PFSK-1 (cell line): ENCODE measurements around the gene GALNT4.

Source experiments
- FOXP2 ChIP-seq: optimal IDR thresholded peaks from 2 replicates; pipeline ENCODE3; 2011; ENCODE audit warnings: borderline replicate concordance, control low read depth, inconsistent platforms; ENCODE audit not compliant: insufficient read depth; ENCODE audit errors: extremely low read length, extremely low read depth
- POLR2AphosphoS5 ChIP-seq: IDR thresholded peaks from 2 replicates; pipeline ENCODE4 v1.6.1; 2012; ENCODE audit warnings: low read depth, mild to moderate bottlenecking, control low read depth, low read length, moderate library complexity
- SIN3A ChIP-seq: IDR thresholded peaks from 2 replicates; pipeline ENCODE4 v1.6.1; 2012; ENCODE audit warnings: mild to moderate bottlenecking, low read length, moderate library complexity, borderline replicate concordance; ENCODE audit not compliant: insufficient read depth
- TAF1 ChIP-seq: IDR thresholded peaks from 2 replicates; pipeline ENCODE4 v1.6.1; 2012; ENCODE audit warnings: low read length, control low read depth, borderline replicate concordance; ENCODE audit not compliant: insufficient read depth
- TF ChIP-seq, protein P1 (sequence below), 2 experiments: IDR thresholded peaks; 2 replicates each; pipeline versions ENCODE4 v1.6.1 to v1.8.0; 2011 to 2012; ENCODE audit warnings: low read depth in 2 of 2, low read length in 2 of 2, control low read depth in 1 of 2, inconsistent platforms in 1 of 2, mild to moderate bottlenecking in 1 of 2, moderate library complexity in 1 of 2; ENCODE audit not compliant: insufficient read depth in 1 of 2

GALNT4 gene

DNA sequence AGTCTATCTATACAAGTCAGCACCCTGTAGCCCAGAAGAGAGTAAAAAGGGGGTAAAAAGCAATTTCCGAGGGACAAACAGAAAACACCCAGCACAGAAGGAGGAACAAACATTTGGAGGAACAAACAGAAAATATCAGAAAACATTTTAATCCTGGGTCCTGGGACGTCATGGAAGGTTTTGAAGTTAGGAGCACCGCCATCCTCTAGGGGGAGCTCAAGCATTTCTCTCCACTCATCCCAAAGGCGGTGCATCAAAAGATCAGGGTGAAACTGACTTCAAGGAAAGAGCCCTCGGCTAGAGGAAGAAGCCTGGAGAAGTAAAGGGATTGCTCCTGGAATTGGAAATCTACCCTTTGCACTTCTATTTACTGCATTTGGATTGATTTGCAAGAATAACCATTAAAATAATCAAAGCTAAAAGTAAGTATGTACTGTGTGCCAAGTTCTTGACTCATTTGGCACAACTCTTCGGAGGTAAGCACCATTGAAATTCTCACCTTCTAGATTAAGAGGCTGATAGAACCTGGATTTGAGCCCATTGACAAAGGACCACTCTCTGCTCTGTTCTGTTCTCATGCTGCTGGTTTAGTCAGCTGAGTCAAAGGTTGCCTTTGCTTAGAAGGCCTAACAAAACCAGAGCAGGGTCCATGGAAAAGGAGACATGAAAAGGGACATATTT lies 18.5 kb upstream of the GALNT4 start:
- no peak for TF ChIP-seq FOXP2
- no peak for TF ChIP-seq SIN3A
- TF ChIP-seq TAF1, result no peak
- TF ChIP-seq POLR2AphosphoS5, result no peak
- TF ChIP-seq, protein P1, sequence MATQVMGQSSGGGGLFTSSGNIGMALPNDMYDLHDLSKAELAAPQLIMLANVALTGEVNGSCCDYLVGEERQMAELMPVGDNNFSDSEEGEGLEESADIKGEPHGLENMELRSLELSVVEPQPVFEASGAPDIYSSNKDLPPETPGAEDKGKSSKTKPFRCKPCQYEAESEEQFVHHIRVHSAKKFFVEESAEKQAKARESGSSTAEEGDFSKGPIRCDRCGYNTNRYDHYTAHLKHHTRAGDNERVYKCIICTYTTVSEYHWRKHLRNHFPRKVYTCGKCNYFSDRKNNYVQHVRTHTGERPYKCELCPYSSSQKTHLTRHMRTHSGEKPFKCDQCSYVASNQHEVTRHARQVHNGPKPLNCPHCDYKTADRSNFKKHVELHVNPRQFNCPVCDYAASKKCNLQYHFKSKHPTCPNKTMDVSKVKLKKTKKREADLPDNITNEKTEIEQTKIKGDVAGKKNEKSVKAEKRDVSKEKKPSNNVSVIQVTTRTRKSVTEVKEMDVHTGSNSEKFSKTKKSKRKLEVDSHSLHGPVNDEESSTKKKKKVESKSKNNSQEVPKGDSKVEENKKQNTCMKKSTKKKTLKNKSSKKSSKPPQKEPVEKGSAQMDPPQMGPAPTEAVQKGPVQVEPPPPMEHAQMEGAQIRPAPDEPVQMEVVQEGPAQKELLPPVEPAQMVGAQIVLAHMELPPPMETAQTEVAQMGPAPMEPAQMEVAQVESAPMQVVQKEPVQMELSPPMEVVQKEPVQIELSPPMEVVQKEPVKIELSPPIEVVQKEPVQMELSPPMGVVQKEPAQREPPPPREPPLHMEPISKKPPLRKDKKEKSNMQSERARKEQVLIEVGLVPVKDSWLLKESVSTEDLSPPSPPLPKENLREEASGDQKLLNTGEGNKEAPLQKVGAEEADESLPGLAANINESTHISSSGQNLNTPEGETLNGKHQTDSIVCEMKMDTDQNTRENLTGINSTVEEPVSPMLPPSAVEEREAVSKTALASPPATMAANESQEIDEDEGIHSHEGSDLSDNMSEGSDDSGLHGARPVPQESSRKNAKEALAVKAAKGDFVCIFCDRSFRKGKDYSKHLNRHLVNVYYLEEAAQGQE (IDR thresholded peaks at IDR 0.05; ENCODE audit: insufficient read depth in 1 of 2, low read depth in 2 of 2, low read length in 2 of 2), result no peak

DNA sequence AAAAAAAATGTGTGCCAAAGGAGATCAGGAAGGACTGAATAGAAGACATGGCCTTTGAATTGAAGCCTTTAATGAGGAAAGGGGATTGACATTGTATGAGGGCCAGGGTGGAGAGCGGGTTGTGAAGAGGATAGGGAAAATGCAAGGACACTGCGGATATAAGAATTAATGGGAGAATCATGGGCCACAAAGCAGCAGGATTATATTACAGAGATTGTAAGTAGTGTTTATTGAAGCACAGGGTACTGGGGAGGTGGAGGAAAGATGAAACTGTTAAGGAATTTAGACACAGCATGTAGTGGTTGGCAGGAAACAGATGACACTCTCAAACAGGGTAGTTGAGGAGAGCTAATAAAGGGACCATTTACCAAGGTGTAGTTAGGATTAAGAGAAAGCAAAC lies 17.6 kb upstream of the GALNT4 start:
- TF ChIP-seq TAF1 (no peak), POLR2AphosphoS5 (no peak), FOXP2 (no peak), SIN3A (no peak)
- TF ChIP-seq, protein P1 (IDR thresholded peaks at IDR 0.05; ENCODE audit: insufficient read depth in 1 of 2, low read depth in 2 of 2, low read length in 2 of 2), result no peak

DNA sequence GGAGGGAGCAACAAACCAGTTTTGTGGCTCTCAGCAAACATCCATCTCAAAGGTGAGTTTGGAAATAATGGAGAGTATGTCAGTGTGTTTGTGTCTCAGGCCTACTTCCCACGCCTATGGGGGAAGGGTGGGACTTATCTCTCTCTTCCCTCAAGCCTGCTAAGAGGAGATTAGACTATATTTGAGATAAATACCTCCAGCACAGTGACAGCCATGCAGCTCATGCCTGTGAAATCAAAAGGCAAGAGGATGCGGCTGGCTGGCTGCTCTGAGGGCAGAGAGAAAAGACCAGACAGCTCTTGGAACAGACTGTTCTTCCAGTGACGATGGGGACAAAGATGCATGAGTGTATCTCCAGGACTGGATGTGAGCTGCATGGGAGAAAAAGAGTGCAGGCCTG lies 16.0 kb upstream of the GALNT4 start:
- TF ChIP-seq FOXP2, result no peak
- TF ChIP-seq SIN3A, result no peak
- TF ChIP-seq POLR2AphosphoS5, result no peak
- TF ChIP-seq, protein P1 (IDR thresholded peaks at IDR 0.05; ENCODE audit: insufficient read depth in 1 of 2, low read depth in 2 of 2, low read length in 2 of 2), result no peak

DNA sequence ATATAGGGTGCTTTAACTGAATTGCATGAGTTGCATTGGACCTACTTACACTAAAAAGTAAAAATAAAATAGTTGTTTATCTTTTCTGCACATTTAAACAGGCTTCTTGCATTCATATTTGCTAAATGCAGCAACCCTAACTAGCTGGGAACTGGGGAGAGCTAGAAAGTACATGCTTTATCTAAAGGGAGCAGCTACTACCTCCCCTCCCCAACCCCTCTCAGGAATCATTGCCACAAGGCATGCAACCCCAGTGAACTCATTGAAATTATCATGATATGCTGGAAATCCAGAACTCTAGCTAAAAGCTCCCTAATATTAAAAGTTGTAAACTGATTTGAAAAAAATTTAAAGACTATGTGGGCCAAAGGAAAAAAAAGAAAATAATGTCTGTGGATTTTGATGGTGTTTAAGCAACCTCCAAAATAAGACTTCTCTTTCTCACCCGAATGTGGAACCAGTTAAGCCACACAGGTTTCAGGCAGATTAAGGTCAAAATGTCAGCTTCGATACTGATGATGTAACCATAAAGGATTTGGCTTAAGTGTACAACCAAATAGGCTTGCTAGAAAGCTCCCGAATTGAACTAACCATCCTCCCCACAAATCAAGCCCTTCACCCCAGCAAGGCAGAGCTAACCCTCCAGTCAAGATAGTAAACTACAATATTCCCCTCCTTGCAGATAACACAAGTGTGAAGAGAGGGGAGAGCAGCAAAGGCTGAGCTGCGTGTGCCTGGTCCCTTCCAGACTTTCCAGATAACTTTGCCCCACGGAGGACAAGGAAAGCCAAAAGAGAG lies 15.0 kb upstream of the GALNT4 start:
- TF ChIP-seq TAF1, result no peak
- TF ChIP-seq SIN3A, result no peak
- TF ChIP-seq, protein P1 (IDR thresholded peaks at IDR 0.05; ENCODE audit: insufficient read depth in 1 of 2, low read depth in 2 of 2, low read length in 2 of 2), result no peak
- no peak for TF ChIP-seq FOXP2
- TF ChIP-seq POLR2AphosphoS5, result no peak
